ENCODE measurements around the gene TPST2.

DNA sequence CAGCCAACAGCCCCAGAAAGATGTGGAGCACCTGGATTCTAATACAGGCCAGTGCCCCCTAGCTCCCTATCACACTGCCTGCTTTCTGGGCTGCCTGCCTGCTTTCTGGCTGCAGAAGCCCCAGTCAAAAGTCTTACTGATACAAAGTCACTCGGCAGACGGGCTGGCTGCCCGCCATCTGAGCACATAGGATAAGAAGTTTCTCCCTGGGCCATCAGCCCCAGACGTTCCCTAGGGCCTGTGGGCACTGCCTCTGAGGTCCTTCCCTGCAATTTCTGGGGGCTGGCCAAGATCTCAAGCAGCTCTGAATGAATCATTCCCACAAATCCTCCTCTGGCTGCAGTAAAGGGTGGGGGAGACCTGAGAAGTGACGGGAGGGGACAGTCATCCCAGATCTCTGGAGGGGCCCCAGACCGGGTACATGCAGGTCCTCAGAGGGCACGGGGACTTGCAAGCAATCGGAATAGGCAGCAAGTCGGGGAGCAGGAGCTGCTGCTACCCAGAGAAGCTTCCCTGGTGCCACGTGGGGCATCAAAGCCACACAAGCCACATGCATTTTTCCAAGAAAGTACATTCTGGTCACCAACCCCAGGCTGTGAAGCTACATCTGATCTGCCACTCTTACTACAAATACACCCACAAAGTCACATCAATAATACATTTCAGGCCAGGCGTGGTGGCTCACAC lies 4.7 kb downstream of the TPST2 start:
- TF ChIP-seq, protein P1, sequence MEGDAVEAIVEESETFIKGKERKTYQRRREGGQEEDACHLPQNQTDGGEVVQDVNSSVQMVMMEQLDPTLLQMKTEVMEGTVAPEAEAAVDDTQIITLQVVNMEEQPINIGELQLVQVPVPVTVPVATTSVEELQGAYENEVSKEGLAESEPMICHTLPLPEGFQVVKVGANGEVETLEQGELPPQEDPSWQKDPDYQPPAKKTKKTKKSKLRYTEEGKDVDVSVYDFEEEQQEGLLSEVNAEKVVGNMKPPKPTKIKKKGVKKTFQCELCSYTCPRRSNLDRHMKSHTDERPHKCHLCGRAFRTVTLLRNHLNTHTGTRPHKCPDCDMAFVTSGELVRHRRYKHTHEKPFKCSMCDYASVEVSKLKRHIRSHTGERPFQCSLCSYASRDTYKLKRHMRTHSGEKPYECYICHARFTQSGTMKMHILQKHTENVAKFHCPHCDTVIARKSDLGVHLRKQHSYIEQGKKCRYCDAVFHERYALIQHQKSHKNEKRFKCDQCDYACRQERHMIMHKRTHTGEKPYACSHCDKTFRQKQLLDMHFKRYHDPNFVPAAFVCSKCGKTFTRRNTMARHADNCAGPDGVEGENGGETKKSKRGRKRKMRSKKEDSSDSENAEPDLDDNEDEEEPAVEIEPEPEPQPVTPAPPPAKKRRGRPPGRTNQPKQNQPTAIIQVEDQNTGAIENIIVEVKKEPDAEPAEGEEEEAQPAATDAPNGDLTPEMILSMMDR (conservative IDR thresholded peaks at IDR 0.05 in 1 of 2, IDR thresholded peaks at IDR 0.05 in 1 of 2; ENCODE audit: extremely low read depth in 1 of 2, insufficient read depth in 1 of 2, low read depth in 1 of 2, low read length in 2 of 2) = peak in 1 of 2 donors; percentile 13
- TF ChIP-seq EZH2 (IDR thresholded peaks at IDR 0.05; ENCODE audit: borderline replicate concordance, low read length) = no peak

Measured in mammary epithelial cell (primary cell).